ENCODE data around the gene TRPM6.
A peak's percentile ranks its signal among the peaks of the same experiment; 100 is the strongest.
"Not testable (repeated sequence)": the region's sequence is repeated elsewhere in the genome, so short reads cannot be mapped to it uniquely, and the experiment has no call there.

Gene TRPM6

GRCh38 chr9:74858751-74859414 lies 28.8 kb downstream of the TRPM6 start:
- DNase-seq, result no peak

DNA sequence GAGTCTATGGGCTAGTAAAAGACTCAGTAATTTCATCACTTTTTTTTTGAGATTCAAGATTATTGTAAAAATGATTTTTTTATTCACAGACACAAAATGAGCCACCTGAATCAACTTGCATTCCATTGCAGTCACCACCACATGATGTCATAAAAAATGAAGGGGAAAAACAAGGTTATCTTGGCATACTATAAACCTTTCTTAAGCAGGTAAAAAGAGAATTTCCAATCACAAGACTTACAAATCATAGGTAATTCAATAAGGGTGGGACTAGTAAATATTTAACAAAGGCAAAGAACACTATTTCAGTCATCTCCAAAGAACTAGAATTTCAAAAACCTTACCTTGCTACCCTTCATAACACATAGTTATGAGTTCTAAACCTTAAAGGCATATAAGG lies 30.7 kb downstream of the TRPM6 start:
- DNase-seq, result no peak

DNA sequence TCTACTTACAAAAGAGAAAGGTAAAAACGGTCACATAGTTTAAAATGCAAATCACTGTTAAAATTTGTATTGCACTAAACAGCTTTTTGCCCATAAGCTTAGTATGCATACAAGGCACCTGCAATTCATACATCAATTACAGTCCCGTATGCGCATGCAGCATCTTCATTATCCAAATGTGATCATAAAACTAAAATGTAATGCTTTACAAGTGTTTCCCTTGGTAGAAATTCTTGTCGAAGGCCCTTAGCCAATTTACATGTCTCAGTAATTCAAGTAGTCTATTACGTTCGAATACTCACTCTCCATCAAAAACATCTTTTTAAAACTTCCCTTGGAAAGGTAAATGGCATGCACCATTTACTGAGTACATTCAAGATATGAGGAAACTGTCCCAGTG lies 32.6 kb downstream of the TRPM6 start:
- DNase-seq, result no peak

GRCh38 chr9:74853024-74853423 lies 34.7 kb downstream of the TRPM6 start:
- DNase-seq, result not testable (repeated sequence)

DNA sequence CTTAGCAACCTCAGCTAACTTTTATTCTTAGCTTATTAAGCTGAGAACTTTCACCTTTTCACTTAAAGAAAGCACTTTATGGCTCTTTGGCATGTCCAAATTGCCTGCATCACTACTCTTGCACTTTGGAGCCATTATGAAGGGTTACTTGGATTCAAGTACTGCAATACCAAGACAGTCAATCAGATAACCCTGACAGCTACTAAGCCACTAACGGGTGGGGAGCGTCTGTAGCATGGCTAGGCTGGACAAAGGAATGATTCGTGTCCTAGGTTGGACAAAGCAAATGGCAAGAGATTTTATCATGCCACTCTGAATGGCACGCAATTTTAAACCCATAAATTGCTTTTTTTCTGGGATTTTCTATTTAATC lies 39.6 kb downstream of the TRPM6 start:
- peak; percentile 89 for DNase-seq

DNA sequence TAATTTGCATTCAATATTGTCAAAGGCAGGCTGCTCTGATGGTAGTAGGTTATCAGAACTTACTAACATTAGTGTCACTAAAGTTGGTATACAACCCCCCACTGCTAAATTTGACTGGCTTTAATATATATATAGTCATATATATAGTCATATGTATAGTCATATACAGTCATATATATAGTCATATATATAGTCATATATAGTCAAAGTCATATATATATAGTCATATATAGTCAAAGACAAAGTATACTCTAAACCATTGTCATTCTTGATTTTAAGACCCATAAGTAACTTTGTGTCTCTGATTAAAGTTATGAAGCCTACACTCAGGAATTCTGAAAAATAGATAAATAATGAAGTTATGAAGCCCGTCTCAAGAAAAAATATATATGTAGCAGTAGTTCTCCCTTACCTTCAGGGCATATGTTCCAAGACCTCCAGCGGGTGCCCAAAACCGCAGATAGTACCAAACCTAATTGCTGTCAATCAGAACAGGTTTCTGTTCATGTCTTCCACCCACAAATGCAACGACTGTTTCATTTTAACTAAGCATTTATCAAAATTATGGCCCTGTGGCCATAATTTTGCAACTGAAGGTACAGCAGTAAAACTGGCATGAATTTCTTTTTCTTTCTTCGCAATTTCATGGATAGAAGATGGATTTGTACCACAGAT lies 40.1 kb downstream of the TRPM6 start:
- DNase-seq, result no peak

GRCh38 chr9:74846766-74847165 lies 41.0 kb downstream of the TRPM6 start:
- no peak for DNase-seq

GRCh38 chr9:74838351-74838750 lies 49.4 kb downstream of the TRPM6 start:
- peak; percentile 72 for DNase-seq

DNA sequence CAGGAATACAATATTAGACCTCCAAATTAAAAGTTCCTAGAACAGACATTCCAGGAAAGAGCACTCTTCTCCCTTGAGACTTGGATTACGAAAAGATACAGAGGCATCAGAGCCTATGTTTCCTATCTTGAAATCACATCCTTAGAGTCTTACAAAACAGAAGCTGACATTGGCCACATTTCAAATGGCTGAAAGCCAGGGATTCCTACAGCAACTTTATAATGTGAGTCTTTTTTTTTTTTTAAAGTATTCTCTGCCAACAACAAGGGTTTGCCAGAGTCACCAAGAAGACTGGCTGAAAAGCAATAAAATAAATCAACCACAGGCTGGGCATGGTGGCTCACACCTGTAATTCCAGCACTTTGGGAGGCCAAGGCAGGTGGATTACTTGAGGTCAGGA lies 63.1 kb downstream of the TRPM6 start:
- no peak for DNase-seq

DNA sequence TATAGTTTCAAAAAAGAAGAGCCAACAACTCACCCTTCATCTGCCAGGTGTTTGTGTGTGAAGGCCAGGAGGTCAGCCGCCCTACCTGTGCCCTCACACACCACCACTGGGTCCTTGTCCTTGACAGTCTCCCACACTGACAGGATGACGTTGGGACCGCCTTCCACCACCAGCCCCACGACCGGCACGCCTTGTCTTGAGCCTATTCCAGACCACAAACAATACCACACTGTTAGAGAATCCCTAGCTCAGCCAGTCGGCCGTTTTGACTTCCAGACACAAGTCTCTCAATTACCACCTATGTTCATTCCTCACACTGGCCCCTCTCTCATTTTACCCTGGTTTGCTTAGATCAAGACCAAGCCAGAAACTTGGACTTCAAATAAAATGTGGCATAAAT lies 66.1 kb downstream of the TRPM6 start:
- peak; percentile 88 for DNase-seq

DNA sequence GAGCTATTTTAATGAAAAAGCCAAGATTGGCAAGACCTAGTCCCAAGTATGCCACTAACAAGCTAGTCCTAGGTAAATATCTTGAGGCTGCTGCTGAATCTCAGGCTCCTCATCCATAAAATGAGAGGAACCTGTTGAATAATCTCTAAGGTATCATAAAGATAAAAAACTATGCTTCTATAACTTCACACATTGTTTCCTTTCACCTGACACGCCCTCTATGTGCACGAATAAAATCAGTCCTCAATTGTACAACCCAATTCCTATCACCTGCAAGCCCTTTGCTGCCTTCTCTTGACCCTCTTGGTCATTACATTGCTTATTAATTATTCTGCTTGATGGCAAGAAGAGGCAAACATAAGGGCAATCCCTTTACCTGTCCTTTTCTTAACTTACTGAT lies 69.9 kb downstream of the TRPM6 start:
- no peak for DNase-seq

DNA sequence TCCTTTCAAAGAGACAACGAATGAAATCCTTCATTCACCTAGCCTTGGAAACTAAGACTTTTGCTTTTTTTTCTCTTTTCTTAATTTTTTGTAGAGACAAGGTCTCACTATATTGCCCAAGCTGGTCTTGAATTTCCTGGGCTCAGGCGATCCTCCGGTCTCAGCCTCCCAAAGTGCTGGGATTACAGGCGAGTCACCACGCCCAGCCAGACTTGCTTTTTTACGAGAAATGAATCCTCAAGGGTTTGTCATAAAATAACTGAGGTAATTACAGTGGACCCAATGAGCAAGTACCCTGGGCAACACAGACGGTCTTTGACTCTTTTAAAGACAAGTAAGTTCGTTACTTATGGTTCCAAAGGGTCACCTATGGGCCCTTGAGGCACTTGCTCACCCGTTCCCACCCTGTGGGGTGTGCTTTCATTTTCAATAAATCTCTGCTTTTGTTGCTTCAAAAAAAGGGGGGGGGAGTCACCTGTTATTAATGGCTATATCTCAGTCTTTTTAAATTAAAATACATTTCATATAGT lies 70.4 kb downstream of the TRPM6 start:
- no peak for DNase-seq

- no peak for DNase-seq
Measured at GRCh38 chr9:74810200-74810599, 77.5 kb downstream of the TRPM6 start.

DNA sequence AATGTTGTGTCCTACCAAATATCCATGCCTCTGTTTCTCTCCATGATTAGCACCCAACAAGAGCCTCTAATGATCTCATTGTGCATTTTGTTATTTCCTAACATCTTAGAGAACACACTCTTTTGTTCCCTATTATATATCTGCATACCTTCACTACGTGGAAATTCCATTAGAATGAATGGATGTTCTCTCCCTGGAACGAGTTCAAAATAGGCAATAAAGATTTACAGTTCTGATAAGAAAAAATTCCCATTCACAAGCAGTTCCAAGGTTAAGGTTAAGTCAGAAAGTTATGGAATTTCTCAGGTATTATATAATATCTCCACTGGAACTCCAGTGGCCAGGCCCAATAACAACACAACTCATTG lies 83.7 kb downstream of the TRPM6 start:
- DNase-seq, result no peak

GRCh38 chr9:74803376-74804017 lies 84.2 kb downstream of the TRPM6 start:
- peak; percentile 72 for DNase-seq

GRCh38 chr9:74800226-74800625 lies 87.5 kb downstream of the TRPM6 start:
- DNase-seq, result no peak

DNA sequence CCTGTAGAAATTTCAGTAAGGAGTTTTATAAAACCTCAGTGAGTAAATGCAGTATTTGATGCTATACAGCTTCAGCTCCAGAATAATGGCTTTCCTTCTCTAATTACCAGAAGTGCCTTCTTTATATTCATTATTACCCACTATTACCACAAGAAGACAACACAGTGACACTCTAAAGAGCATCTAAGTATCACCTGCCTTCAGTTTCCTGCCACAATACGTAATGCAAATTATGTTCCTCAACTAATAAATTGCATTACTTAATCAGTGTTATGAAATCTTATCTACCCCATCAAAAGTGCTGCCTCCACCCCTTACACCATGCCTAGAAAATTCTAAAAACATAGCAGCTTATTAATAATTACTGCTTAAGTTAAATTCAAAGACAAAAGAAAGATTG lies 91.9 kb downstream of the TRPM6 start:
- DNase-seq, result no peak

- DNase-seq, result no peak
Measured at GRCh38 chr9:74795081-74795480, 92.6 kb downstream of the TRPM6 start.

DNA sequence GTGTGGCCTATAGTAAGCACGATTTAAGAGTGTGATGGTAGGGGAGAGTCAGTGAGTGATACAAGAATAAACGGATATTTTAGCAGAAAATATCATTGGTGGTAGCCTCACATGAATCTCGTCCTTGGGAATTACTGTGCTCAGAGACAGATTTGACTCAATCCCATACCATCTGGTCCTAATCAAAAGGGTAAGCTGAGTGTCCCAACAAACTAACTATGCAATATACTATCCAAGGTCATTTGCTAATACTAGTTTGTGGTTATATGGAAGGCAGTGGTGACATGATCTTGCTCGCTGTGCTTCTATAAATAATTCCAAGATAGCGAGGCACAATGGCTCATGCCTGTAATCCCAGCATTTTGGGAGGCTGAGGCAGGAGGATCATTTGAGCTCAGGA lies 103.2 kb downstream of the TRPM6 start:
- no peak for DNase-seq

DNA sequence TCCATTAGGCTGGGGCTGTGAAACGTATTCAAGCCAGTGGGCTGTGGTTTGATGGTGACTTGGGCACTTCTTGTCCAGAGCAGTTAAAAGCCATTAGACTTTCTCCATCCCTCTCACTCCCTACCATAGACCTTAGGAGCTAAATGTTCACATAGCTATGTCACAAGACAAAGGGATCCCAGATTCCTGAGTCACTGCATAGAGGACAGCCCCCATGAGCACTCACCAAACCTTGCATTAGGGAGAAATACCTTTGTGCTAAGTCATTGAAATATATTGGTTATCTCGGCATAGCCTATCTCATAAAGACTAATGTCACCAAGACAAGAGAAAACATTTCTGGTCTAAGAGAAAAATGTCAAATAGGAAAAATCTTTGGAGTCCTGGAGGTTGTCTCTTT lies 104.3 kb downstream of the TRPM6 start:
- DNase-seq, result peak; percentile 85

DNA sequence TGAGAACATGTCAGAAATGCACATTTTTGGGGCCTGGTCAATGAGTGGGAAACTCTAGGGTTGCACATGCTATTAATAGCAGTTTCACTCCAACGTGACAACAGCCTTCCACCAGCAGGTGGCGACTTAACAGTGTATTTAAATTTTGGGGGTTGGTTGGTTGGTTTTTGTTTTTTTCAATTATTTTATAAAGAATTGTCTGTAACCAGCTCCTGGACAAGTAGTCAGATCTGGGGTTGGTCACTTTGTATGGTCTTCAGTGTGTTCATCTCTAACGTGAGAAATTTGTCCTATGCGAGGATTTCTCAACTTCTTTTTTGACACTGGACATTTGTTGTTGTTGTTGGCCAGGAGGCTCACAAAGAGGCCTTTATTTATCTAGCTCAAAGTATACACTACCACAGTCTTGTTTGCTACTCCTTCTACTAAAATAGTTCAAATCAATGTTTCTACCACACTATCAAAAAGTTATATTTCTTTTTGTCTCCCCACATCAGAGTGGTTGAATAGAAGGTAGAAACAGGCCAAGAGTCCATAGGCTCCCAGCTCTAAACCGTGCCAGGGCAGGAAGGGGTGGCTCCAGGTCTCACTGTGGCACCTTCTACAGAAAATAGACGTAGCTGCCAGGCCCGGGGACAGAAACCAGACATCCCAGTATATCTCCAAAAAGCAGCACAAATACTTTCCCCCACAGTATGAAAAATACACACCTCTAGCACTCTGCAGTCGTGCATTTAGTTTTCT lies 110.4 kb downstream of the TRPM6 start:
- peak; percentile 69 for DNase-seq

DNA sequence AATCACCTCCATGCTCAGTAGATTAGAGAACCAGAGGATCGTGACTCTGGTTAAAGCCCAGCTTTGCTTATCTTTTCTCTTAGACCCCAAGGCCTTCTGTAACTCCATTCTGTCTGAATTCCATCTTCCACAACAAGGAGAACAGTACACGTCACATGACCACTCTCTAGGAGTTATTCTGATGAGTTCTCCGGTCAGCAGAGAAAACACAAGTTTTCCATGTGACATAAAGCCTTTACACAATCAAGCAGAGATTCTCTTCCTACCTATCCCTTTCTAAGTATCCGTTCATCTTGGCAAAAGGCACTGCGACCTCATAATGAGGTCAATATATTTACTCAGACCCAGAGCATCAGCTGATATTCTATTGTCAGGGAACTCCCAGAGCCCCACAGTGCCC lies 112.3 kb downstream of the TRPM6 start:
- DNase-seq, result no peak

GRCh38 chr9:74773886-74774479 lies 113.7 kb downstream of the TRPM6 start:
- DNase-seq, result peak; percentile 79

All from islet precursor cell (in vitro differentiated cells).